Stomach (tissue), 9 donors: ENCODE measurements around the gene RER1. TPM values are rescaled to one million over a fixed set of nuclear protein-coding genes. Genes with fewer than 3 reads are reported as not detected.

Source experiments
- DNase-seq, 2 donors: peaks; one replicate each; pipeline versions ENCODE4 v3.0.0 to v3.0.0-alpha.2; 2013 to 2019
- H3K27ac ChIP-seq, 5 donors: fragments of 200-600 bp in 4 of 5; sonication (generic) in 4 of 5; one replicate each; pipeline ENCODE4 v1.5.1; 2013 to 2019; ENCODE audit warnings: mild to moderate bottlenecking in 1 of 5, moderate library complexity in 1 of 5
- H3K27me3 ChIP-seq, 3 donors: fragments of 200-600 bp; sonication (generic); one replicate each; pipeline ENCODE4 v1.5.1; 2017 to 2019; ENCODE audit warnings: mixed run types in 1 of 3
- H3K36me3 ChIP-seq, 4 donors: fragments of 200-600 bp; sonication (generic); 1 replicate in 3 of 4; 2 replicates in 1 of 4; pipeline ENCODE4 v1.5.1; 2016 to 2019
- H3K4me1 ChIP-seq, 4 donors: fragments of 200-600 bp; sonication (generic); one replicate each; pipeline ENCODE4 v1.5.1; 2016 to 2019
- H3K4me3 ChIP-seq, 4 donors: fragments of 200-600 bp; sonication (generic) in 3 of 4; one replicate each; pipeline ENCODE4 v1.5.1; 2016 to 2019; ENCODE audit warnings: mild to moderate bottlenecking in 1 of 4
- H3K9me3 ChIP-seq, 4 donors: fragments of 200-600 bp; sonication (generic); one replicate each; pipeline ENCODE4 v1.5.1; 2016 to 2019
- EP300 ChIP-seq: sonication (generic); formaldehyde crosslinking; IDR thresholded peaks from one replicate; pipeline ENCODE4 v1.6.1; 2017; ENCODE audit warnings: antibody characterized with exemption
- POLR2A ChIP-seq, 4 donors: fragments of 450-650 bp; IDR thresholded peaks; one replicate each; pipeline ENCODE4 v1.6.1; 2016; ENCODE audit warnings: antibody characterized with exemption in 4 of 4, control low read depth in 2 of 4, mild to moderate bottlenecking in 1 of 4, moderate library complexity in 1 of 4
- POLR2AphosphoS5 ChIP-seq, 3 donors: sonication (generic); formaldehyde crosslinking; IDR thresholded peaks; one replicate each; pipeline ENCODE4 v1.6.1; 2016; ENCODE audit warnings: antibody characterized with exemption in 3 of 3
- WGBS, 5 donors: extraction: QIAGEN DNeasy Blood & Tissue Kit in 3 of 5; methylation state at CpG; one replicate each; pipeline versions ENCODE4 v1.1.5 to v1.1.7; 2013 to 2018; 5-methylcytosine and 5-hydroxymethylcytosine counted together
- intact Hi-C: fragments of 100-400 bp; cut with DNase I; formaldehyde crosslinking; loops from one replicate; pipeline ENCODE4 v1.15.1; 2023; ENCODE audit warnings: low total_unique reads
- polyA plus RNA-seq, 3 donors: library from polyadenylated mRNA; stranded (reverse); fragments of 200-250 nt; gene quantifications; one replicate each; pipeline ENCODE4 v1.2.3, GENCODE V29; 2013
- total RNA-seq, 5 donors: library from RNA; depleted of rRNA; stranded (reverse); fragments of >200 nt; gene quantifications; one replicate each; pipeline versions ENCODE4 v1.1.0 to v1.2.3, GENCODE V29; 2014 to 2016
- TF ChIP-seq, protein P1 (sequence below), 7 experiments: fragments of 450-650 bp in 4 of 7; fragments of 200-600 bp in 3 of 7; sonication (generic) in 3 of 7; IDR thresholded peaks; one replicate each; pipeline ENCODE4 v1.5.1; 2016 to 2019; ENCODE audit warnings: antibody characterized with exemption in 7 of 7, control low read depth in 2 of 7, mild to moderate bottlenecking in 1 of 7
- donor health status: healthy with polysubstance abuse.
- donor health status: Bipolar disorder and iron deficiency.
- donor health status: healthy.

Gene RER1
- total and polyA plus RNA-seq, 8 donors, result 38.2 to 73.6 (median 66.7) TPM

DNA sequence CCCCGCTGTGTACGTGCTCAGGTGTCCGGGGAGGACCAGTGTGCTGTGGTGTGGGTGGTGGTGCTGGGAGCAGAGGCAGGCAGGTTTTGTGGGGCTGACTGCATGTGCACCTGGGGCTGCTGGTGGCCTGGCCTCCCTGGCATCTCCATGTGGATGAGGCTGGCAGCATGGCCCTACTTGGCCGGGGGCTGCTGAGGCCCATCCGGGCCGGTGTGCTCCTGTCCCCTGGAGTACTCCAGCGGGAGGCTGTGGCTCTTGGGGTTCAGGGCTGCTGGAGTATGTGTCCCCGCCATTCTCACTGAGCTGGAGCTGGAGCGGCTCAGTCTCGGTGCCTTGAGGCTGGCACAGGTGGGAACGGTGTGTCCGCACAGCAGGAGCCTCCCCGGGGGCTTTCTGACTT is 41.6 kb downstream of the RER1 start:
- no peak overlapping the region for H3K4me3 ChIP-seq
- H3K9me3 ChIP-seq, result peaks cover 0 to 12% (median 10%) of the 10 kb centered on the region in 4 donors
- H3K27ac ChIP-seq, result no peak overlapping the region
- intact Hi-C loops, result loop anchor here (10.0 kb wide), 1 partner anchor 182 kb away; no protein-coding TSS in a partner anchor
- 66 to 86% (median 86%) methylated on average over 4 to 13 of the region's 13 CpGs for WGBS, 5 donors
- TF ChIP-seq POLR2AphosphoS5 (IDR thresholded peaks at IDR 0.05) (no peak), EP300 (no peak), POLR2A (IDR thresholded peaks at IDR 0.05) (no peak)
- TF ChIP-seq, protein P1, sequence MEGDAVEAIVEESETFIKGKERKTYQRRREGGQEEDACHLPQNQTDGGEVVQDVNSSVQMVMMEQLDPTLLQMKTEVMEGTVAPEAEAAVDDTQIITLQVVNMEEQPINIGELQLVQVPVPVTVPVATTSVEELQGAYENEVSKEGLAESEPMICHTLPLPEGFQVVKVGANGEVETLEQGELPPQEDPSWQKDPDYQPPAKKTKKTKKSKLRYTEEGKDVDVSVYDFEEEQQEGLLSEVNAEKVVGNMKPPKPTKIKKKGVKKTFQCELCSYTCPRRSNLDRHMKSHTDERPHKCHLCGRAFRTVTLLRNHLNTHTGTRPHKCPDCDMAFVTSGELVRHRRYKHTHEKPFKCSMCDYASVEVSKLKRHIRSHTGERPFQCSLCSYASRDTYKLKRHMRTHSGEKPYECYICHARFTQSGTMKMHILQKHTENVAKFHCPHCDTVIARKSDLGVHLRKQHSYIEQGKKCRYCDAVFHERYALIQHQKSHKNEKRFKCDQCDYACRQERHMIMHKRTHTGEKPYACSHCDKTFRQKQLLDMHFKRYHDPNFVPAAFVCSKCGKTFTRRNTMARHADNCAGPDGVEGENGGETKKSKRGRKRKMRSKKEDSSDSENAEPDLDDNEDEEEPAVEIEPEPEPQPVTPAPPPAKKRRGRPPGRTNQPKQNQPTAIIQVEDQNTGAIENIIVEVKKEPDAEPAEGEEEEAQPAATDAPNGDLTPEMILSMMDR (IDR thresholded peaks at IDR 0.05), result no peak
- no peaks in the 10 kb centered on the region for H3K36me3 ChIP-seq
- peaks cover 3 to 89% (median 32%) of the 10 kb centered on the region in 3 donors for H3K27me3 ChIP-seq
- no peak for DNase-seq
- no peaks in the 10 kb centered on the region for H3K4me1 ChIP-seq

- intact Hi-C loops, result loop anchor here (10.0 kb wide), 1 partner anchor 181 kb away; no protein-coding TSS in a partner anchor
- Histone ChIP-seq H3K9me3 (peaks cover 0 to 12% (median 10%) of the 10 kb centered on the region in 4 donors), H3K27me3 (peaks cover 3 to 89% (median 31%) of the 10 kb centered on the region in 3 donors), H3K27ac (no peak overlapping the region), H3K36me3 (no peaks in the 10 kb centered on the region), H3K4me1 (no peaks in the 10 kb centered on the region), H3K4me3 (no peak overlapping the region)
- TF ChIP-seq EP300 (no peak), POLR2A (IDR thresholded peaks at IDR 0.05) (no peak), POLR2AphosphoS5 (IDR thresholded peaks at IDR 0.05) (no peak)
- TF ChIP-seq, protein P1 (IDR thresholded peaks at IDR 0.05), result no peak
- 32 to 47% (median 42%) methylated on average over 17 to 34 of the region's 34 CpGs for WGBS, 5 donors
- no peak for DNase-seq
Observed at GRCh38 chr1:2433936-2434655, 42.5 kb downstream of the RER1 start.

DNA sequence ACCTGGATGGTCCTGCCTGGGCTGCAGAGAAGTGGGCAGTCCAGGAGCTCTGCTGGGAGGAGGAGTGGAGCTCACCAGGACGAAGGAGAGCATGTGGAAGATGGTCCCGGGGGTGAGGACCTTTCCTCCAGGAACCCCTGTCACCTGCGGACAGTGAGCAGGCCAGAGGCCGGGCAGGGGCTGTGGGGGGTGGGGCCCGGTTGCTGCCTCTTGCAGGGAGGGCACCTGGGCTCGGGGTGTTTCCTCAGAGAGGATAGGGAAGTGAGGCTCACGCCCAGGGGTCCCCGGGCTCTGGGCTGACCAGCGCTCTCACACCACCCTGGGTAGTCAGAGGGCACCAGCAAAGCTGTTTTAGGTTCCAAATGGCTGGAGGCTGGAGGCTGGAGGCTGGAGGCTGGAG is 43.5 kb downstream of the RER1 start:
- 47 to 81% (median 69%) methylated on average over 4 to 9 of the region's 9 CpGs for WGBS, 5 donors
- no peak for DNase-seq
- H3K27me3 ChIP-seq, result peaks cover 3 to 89% (median 31%) of the 10 kb centered on the region in 3 donors

GRCh38 chr1:2435746-2436355 is 44.2 kb downstream of the RER1 start:
- Histone ChIP-seq H3K9me3 (no peaks in the 10 kb centered on the region), H3K36me3 (no peaks in the 10 kb centered on the region), H3K27me3 (peaks cover 3 to 90% (median 31%) of the 10 kb centered on the region in 3 donors), H3K27ac (no peak overlapping the region), H3K4me1 (no peaks in the 10 kb centered on the region), H3K4me3 (no peak overlapping the region)
- TF ChIP-seq EP300 (no peak), POLR2A (IDR thresholded peaks at IDR 0.05) (no peak), POLR2AphosphoS5 (IDR thresholded peaks at IDR 0.05) (no peak)
- TF ChIP-seq, protein P1 (IDR thresholded peaks at IDR 0.05), result no peak
- intact Hi-C loops, result loop anchor here (10.0 kb wide), 1 partner anchor 179 kb away; no protein-coding TSS in a partner anchor
- WGBS, 5 donors, result 47 to 87% (median 60%) methylated on average over 1 to 2 of the region's 2 CpGs
- DNase-seq, result no peak

More for the DNA sequence above, 43.5 kb downstream of the RER1 start:
- H3K4me3 ChIP-seq, result no peak overlapping the region
- intact Hi-C loops, result loop anchor here (10.0 kb wide), 1 partner anchor 180 kb away; no protein-coding TSS in a partner anchor
- H3K27ac ChIP-seq, result no peak overlapping the region
- H3K36me3 ChIP-seq, result no peaks in the 10 kb centered on the region
- no peaks in the 10 kb centered on the region for H3K4me1 ChIP-seq
- TF ChIP-seq EP300, result no peak
- TF ChIP-seq POLR2AphosphoS5 (IDR thresholded peaks at IDR 0.05), result no peak
- H3K9me3 ChIP-seq, result peaks cover 0 to 3% (median 2%) of the 10 kb centered on the region in 4 donors
